ENCODE measurements around the gene LINC00305. TPM values are rescaled to one million over a fixed set of nuclear protein-coding genes. Genes with fewer than 3 reads are reported as not detected.

The LINC00305 gene
- polyA plus RNA-seq, 1 donor from 2014 or later, result not detected

DNA sequence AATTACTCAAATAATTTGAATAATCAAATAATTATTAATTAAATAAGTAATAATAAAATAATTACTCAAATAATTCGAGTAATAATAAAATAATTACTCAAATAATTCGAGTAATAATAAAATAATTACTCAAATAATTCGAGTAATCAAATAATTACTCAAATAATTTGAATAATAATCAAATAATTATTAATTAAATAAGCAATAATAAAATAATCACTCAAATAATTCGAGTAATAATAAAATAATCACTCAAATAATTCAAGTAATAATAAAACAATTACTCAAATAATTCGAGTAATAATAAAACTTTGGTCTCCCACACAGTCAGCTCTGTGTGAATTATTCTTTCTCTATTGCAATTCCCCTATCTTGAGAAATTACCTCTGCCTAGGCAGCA is 30.0 kb upstream of the LINC00305 start:
- no peaks in the 10 kb centered on the region for H4K20me1 ChIP-seq (ENCODE audit: insufficient read depth)
- H3K9ac ChIP-seq (ENCODE audit: low read length), result no peak overlapping the region
- TF ChIP-seq RAD21 (conservative IDR thresholded peaks at IDR 0.05), result no peak
- TF ChIP-seq TAF1 (IDR thresholded peaks at IDR 0.05; ENCODE audit: low read depth), result no peak
- TF ChIP-seq POLR2AphosphoS5 (IDR thresholded peaks at IDR 0.05), result no peak
- TF ChIP-seq EZH2 (IDR thresholded peaks at IDR 0.05; ENCODE audit: borderline replicate concordance, insufficient read depth, low read length, poor library complexity, severe bottlenecking), result no peak
- TF ChIP-seq, protein P1, sequence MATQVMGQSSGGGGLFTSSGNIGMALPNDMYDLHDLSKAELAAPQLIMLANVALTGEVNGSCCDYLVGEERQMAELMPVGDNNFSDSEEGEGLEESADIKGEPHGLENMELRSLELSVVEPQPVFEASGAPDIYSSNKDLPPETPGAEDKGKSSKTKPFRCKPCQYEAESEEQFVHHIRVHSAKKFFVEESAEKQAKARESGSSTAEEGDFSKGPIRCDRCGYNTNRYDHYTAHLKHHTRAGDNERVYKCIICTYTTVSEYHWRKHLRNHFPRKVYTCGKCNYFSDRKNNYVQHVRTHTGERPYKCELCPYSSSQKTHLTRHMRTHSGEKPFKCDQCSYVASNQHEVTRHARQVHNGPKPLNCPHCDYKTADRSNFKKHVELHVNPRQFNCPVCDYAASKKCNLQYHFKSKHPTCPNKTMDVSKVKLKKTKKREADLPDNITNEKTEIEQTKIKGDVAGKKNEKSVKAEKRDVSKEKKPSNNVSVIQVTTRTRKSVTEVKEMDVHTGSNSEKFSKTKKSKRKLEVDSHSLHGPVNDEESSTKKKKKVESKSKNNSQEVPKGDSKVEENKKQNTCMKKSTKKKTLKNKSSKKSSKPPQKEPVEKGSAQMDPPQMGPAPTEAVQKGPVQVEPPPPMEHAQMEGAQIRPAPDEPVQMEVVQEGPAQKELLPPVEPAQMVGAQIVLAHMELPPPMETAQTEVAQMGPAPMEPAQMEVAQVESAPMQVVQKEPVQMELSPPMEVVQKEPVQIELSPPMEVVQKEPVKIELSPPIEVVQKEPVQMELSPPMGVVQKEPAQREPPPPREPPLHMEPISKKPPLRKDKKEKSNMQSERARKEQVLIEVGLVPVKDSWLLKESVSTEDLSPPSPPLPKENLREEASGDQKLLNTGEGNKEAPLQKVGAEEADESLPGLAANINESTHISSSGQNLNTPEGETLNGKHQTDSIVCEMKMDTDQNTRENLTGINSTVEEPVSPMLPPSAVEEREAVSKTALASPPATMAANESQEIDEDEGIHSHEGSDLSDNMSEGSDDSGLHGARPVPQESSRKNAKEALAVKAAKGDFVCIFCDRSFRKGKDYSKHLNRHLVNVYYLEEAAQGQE (IDR thresholded peaks at IDR 0.05; ENCODE audit: borderline replicate concordance), result no peak
- no peak for TF ChIP-seq SMC3 (conservative IDR thresholded peaks at IDR 0.05; ENCODE audit: poor library complexity)
- no peak for TF ChIP-seq EP300 (conservative IDR thresholded peaks at IDR 0.05; ENCODE audit: poor library complexity, severe bottlenecking)
- TF ChIP-seq, protein P2, sequence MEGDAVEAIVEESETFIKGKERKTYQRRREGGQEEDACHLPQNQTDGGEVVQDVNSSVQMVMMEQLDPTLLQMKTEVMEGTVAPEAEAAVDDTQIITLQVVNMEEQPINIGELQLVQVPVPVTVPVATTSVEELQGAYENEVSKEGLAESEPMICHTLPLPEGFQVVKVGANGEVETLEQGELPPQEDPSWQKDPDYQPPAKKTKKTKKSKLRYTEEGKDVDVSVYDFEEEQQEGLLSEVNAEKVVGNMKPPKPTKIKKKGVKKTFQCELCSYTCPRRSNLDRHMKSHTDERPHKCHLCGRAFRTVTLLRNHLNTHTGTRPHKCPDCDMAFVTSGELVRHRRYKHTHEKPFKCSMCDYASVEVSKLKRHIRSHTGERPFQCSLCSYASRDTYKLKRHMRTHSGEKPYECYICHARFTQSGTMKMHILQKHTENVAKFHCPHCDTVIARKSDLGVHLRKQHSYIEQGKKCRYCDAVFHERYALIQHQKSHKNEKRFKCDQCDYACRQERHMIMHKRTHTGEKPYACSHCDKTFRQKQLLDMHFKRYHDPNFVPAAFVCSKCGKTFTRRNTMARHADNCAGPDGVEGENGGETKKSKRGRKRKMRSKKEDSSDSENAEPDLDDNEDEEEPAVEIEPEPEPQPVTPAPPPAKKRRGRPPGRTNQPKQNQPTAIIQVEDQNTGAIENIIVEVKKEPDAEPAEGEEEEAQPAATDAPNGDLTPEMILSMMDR (IDR thresholded peaks at IDR 0.05; ENCODE audit: poor library complexity, severe bottlenecking), result no peak
- TF ChIP-seq MXI1 (conservative IDR thresholded peaks at IDR 0.05; ENCODE audit: poor library complexity, severe bottlenecking), result no peak
- no peaks in the 10 kb centered on the region for H3K27me3 ChIP-seq (ENCODE audit: insufficient read depth, low read depth, low read length)
- no peaks in the 10 kb centered on the region for H3K36me3 ChIP-seq (ENCODE audit: insufficient read depth, low read length)
- H3K27ac ChIP-seq (ENCODE audit: low read length), result no peak overlapping the region
- no peak overlapping the region for H3K4me2 ChIP-seq (ENCODE audit: low read length)
- no peaks in the 10 kb centered on the region for H3K79me2 ChIP-seq (replicated peaks; ENCODE audit: insufficient read depth, low read length)
- H3K9me2 ChIP-seq (ENCODE audit: insufficient read depth, low read length), result no peaks in the 10 kb centered on the region
- H2AFZ ChIP-seq (ENCODE audit: low read depth, low read length), result no peak overlapping the region
- no peaks in the 10 kb centered on the region for H3F3A ChIP-seq (ENCODE audit: insufficient read depth, low read length, poor library complexity, severe bottlenecking)
- H3K9me3 ChIP-seq (ENCODE audit: low read length), result no peaks in the 10 kb centered on the region
- no peak overlapping the region for H3K4me3 ChIP-seq (ENCODE audit: low read length)

DNA sequence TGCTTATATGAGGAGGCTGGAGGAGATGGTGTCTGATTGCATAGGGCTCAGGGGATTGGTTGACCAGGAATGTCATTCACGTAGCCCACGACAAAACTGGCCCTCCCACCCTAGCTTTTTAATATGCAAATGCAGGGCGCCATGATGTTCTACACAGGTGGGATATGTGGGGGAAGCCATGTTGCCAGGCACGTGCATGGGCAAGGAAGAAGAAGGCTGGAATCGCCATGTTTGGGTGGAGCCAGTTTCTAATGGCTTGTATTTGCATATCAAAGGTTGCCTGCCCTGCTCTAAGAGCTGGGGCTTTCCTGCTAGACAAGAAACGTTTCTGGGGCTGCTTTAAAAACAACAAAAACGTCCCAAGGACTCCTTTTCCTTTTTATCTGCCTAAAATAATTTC is 26.5 kb upstream of the LINC00305 start:
- H3K27me3 ChIP-seq (ENCODE audit: insufficient read depth, low read depth, low read length), result no peaks in the 10 kb centered on the region
- H3K4me2 ChIP-seq (ENCODE audit: low read length), result no peak overlapping the region
- no peak for TF ChIP-seq EP300 (conservative IDR thresholded peaks at IDR 0.05; ENCODE audit: poor library complexity, severe bottlenecking)
- no peak for TF ChIP-seq EZH2 (IDR thresholded peaks at IDR 0.05; ENCODE audit: borderline replicate concordance, insufficient read depth, low read length, poor library complexity, severe bottlenecking)
- TF ChIP-seq, protein P2 (IDR thresholded peaks at IDR 0.05; ENCODE audit: poor library complexity, severe bottlenecking), result no peak
- no peak for TF ChIP-seq MXI1 (conservative IDR thresholded peaks at IDR 0.05; ENCODE audit: poor library complexity, severe bottlenecking)
- no peak for TF ChIP-seq POLR2AphosphoS5 (IDR thresholded peaks at IDR 0.05)
- no peak for TF ChIP-seq TAF1 (IDR thresholded peaks at IDR 0.05; ENCODE audit: low read depth)
- no peak for TF ChIP-seq RAD21 (conservative IDR thresholded peaks at IDR 0.05)
- no peak for TF ChIP-seq SMC3 (conservative IDR thresholded peaks at IDR 0.05; ENCODE audit: poor library complexity)
- TF ChIP-seq, protein P1 (IDR thresholded peaks at IDR 0.05; ENCODE audit: borderline replicate concordance), result no peak
- H3K36me3 ChIP-seq (ENCODE audit: insufficient read depth, low read length), result no peaks in the 10 kb centered on the region
- H3K9me3 ChIP-seq (ENCODE audit: low read length), result no peaks in the 10 kb centered on the region
- no peaks in the 10 kb centered on the region for H3K79me2 ChIP-seq (replicated peaks; ENCODE audit: insufficient read depth, low read length)
- no peak overlapping the region for H3K9ac ChIP-seq (ENCODE audit: low read length)
- H3F3A ChIP-seq (ENCODE audit: insufficient read depth, low read length, poor library complexity, severe bottlenecking), result no peaks in the 10 kb centered on the region
- H3K9me2 ChIP-seq (ENCODE audit: insufficient read depth, low read length), result no peaks in the 10 kb centered on the region
- no peak overlapping the region for H2AFZ ChIP-seq (ENCODE audit: low read depth, low read length)
- no peak overlapping the region for H3K4me3 ChIP-seq (ENCODE audit: low read length)
- no peak overlapping the region for H3K27ac ChIP-seq (ENCODE audit: low read length)
- no peaks in the 10 kb centered on the region for H4K20me1 ChIP-seq (ENCODE audit: insufficient read depth)
